Adrenal gland (tissue), 5 donors: Measurements from ENCODE around the gene SLC39A5.

Source experiments
- CTCF ChIP-seq, 6 experiments: fragments of 450-650 bp in 4 of 6; fragments of 200-600 bp in 2 of 6; sonication (generic) in 1 of 6; IDR thresholded peaks; 1 replicate in 5 of 6; 2 replicates in 1 of 6; pipeline versions ENCODE4 v1.5.1 to v1.8.0; 2016 to 2021; ENCODE audit warnings: antibody characterized with exemption in 6 of 6, mild to moderate bottlenecking in 2 of 6, moderate library complexity in 1 of 6
- POLR2A ChIP-seq, 2 donors: fragments of 450-650 bp; IDR thresholded peaks; one replicate each; pipeline ENCODE4 v1.6.1; 2017; ENCODE audit warnings: antibody characterized with exemption in 2 of 2, mild to moderate bottlenecking in 2 of 2, moderate library complexity in 1 of 2
- donor health status: DM: no; HTN: no; CAD: no.

DNA sequence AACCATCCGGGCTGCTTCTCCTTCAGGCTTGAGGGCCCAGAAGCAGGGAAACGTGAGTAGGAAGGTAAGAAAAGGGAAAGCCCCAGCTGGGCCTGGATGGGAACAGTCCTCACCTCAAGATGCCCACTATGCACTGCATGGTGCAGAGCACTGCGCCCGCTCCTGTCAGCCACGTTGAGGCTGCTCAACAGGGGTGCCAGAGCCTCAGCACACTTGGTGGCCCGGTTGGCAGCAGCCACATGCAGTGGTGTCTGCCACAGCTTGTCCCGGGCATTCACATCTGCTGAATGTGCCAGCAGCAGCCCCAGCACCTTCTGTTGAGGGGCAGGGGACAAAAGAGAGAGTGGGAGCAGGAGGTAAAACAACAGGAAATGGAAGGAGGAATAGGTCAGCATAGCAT lies 25.8 kb downstream of the SLC39A5 start:
- TF ChIP-seq CTCF (IDR thresholded peaks at IDR 0.05) (no peak), POLR2A (IDR thresholded peaks at IDR 0.05) (no peak)
